Mesenchymal stem cell (in vitro differentiated cells and primary cell): ENCODE measurements around the gene PSMG3.

ENCODE experiments used
- DNase-seq: peaks from one replicate; pipeline ENCODE4 v3.0.0-alpha.2; 2013
- H2AFZ ChIP-seq: one replicate; pipeline ENCODE4 v1.6.1; 2013; ENCODE audit warnings: low read depth, mild to moderate bottlenecking, control low read depth, inconsistent platforms, low read length, moderate library complexity
- H2AK5ac ChIP-seq: 2 replicates; pipeline ENCODE4 v1.6.1; 2013; ENCODE audit warnings: low read length, moderate library complexity, mild to moderate bottlenecking, inconsistent platforms; ENCODE audit not compliant: severe bottlenecking
- H2BK120ac ChIP-seq: one replicate; pipeline ENCODE4 v1.6.1; 2013; ENCODE audit warnings: low read depth, mild to moderate bottlenecking, inconsistent platforms, low read length, moderate library complexity
- H2BK12ac ChIP-seq, 2 experiments: one replicate each; pipeline ENCODE4 v1.6.1; 2013; ENCODE audit warnings: inconsistent platforms in 2 of 2, low read length in 2 of 2, mild to moderate bottlenecking in 2 of 2, moderate library complexity in 2 of 2, control low read depth in 1 of 2
- H2BK15ac ChIP-seq: one replicate; pipeline ENCODE4 v1.6.1; 2013; ENCODE audit warnings: mild to moderate bottlenecking, low read depth, inconsistent platforms; ENCODE audit not compliant: poor library complexity, severe bottlenecking
- H2BK5ac ChIP-seq: 2 replicates; pipeline ENCODE4 v1.6.1; 2013; ENCODE audit warnings: low read depth, mild to moderate bottlenecking, low read length, control low read depth, inconsistent platforms; ENCODE audit not compliant: poor library complexity, severe bottlenecking
- H3K14ac ChIP-seq, 2 experiments: one replicate each; pipeline ENCODE4 v1.6.1; 2013; ENCODE audit warnings: inconsistent platforms in 2 of 2, low read length in 2 of 2, control low read depth in 1 of 2, mild to moderate bottlenecking in 1 of 2, moderate library complexity in 1 of 2
- H3K18ac ChIP-seq, 2 experiments: one replicate each; pipeline ENCODE4 v1.6.1; 2013; ENCODE audit warnings: inconsistent platforms in 2 of 2, low read length in 2 of 2, control low read depth in 1 of 2, low read depth in 1 of 2, mild to moderate bottlenecking in 1 of 2
- H3K23ac ChIP-seq, 2 experiments: one replicate each; pipeline ENCODE4 v1.6.1; 2013; ENCODE audit warnings: inconsistent platforms in 2 of 2, low read length in 2 of 2, mild to moderate bottlenecking in 2 of 2, moderate library complexity in 2 of 2, control low read depth in 1 of 2
- H3K27ac ChIP-seq: 2 replicates; pipeline ENCODE4 v1.5.1; 2013; ENCODE audit warnings: mild to moderate bottlenecking, moderate library complexity, low read length, control low read depth, inconsistent platforms; ENCODE audit not compliant: poor library complexity, severe bottlenecking
- H3K27me3 ChIP-seq, 2 experiments: 2 replicates each; pipeline versions ENCODE4 v1.6.1 to v1.7.0; 2013; ENCODE audit warnings: low read length in 2 of 2, mild to moderate bottlenecking in 2 of 2, moderate library complexity in 2 of 2, control low read depth in 1 of 2, inconsistent platforms in 1 of 2; ENCODE audit not compliant: control insufficient read depth in 1 of 2, insufficient read depth in 1 of 2
- H3K36me3 ChIP-seq, 2 experiments: 2 replicates each; pipeline versions ENCODE4 v1.6.1 to v1.7.0; 2013; ENCODE audit warnings: low read length in 2 of 2, control low read depth in 1 of 2, inconsistent platforms in 1 of 2, low read depth in 1 of 2, mild to moderate bottlenecking in 1 of 2; ENCODE audit not compliant: insufficient read depth in 2 of 2, control insufficient read depth in 1 of 2
- H3K4ac ChIP-seq, 2 experiments: one replicate each; pipeline ENCODE4 v1.6.1; 2013; ENCODE audit warnings: inconsistent platforms in 2 of 2, low read length in 2 of 2, mild to moderate bottlenecking in 2 of 2, moderate library complexity in 2 of 2, control low read depth in 1 of 2, low read depth in 1 of 2
- H3K4me1 ChIP-seq: 2 replicates; pipeline ENCODE4 v1.6.1; 2013; ENCODE audit warnings: low read depth, low read length, control low read depth; ENCODE audit not compliant: control insufficient read depth, insufficient read depth
- H3K4me2 ChIP-seq: 2 replicates; pipeline ENCODE4 v1.6.1; 2013; ENCODE audit warnings: low read length, mild to moderate bottlenecking, inconsistent platforms; ENCODE audit not compliant: poor library complexity, severe bottlenecking
- H3K4me3 ChIP-seq, 2 experiments: 2 replicates each; pipeline versions ENCODE4 v1.5.1 to v1.7.0; 2013; ENCODE audit warnings: low read length in 2 of 2, mild to moderate bottlenecking in 2 of 2, control low read depth in 1 of 2, low read depth in 1 of 2; ENCODE audit not compliant: insufficient read depth in 1 of 2
- H3K79me1 ChIP-seq: replicated peaks from 2 replicates; pipeline ENCODE4 v1.6.1; 2013; ENCODE audit warnings: mild to moderate bottlenecking, control low read depth, low read length, inconsistent platforms; ENCODE audit not compliant: poor library complexity, severe bottlenecking
- H3K9ac ChIP-seq: 2 replicates; pipeline ENCODE4 v1.7.0; 2013; ENCODE audit warnings: mild to moderate bottlenecking, low read length, moderate library complexity
- H3K9me3 ChIP-seq: 2 replicates; pipeline ENCODE4 v1.7.0; 2013; ENCODE audit warnings: mild to moderate bottlenecking, low read length; ENCODE audit not compliant: control insufficient read depth
- H4K8ac ChIP-seq: one replicate; pipeline ENCODE4 v1.6.1; 2013; ENCODE audit warnings: inconsistent platforms, mild to moderate bottlenecking, low read length, moderate library complexity
- H4K91ac ChIP-seq: one replicate; pipeline ENCODE4 v1.6.1; 2013; ENCODE audit warnings: mild to moderate bottlenecking, low read length, inconsistent platforms
- WGBS: methylation state at CpG from one replicate; pipeline ENCODE4 v1.1.7; 2013; ENCODE audit warnings: mixed read lengths; 5-methylcytosine and 5-hydroxymethylcytosine counted together

The PSMG3 gene

GRCh38 chr7:1559626-1560590 lies 9.9 kb downstream of the PSMG3 start:
- no peak for DNase-seq
- no peak overlapping the region for H2AFZ ChIP-seq
- H3K4me2 ChIP-seq = no peak overlapping the region
- H2BK15ac ChIP-seq = no peak overlapping the region
- no peak overlapping the region for H3K27ac ChIP-seq
- no peak overlapping the region for H3K4me3 ChIP-seq
- H3K9ac ChIP-seq = no peak overlapping the region
- H2BK12ac ChIP-seq = peak overlapping the region in 1 of 2 experiments; percentile 34
- H3K36me3 ChIP-seq = peaks cover 0 to 7% of the 10 kb centered on the region in 2 experiments
- peak overlapping the region; percentile 18 for H4K91ac ChIP-seq
- peak overlapping the region in 1 of 2 experiments; percentile 44 for H3K18ac ChIP-seq
- H4K8ac ChIP-seq = no peak overlapping the region
- H3K14ac ChIP-seq = peak overlapping the region in 1 of 2 experiments; percentile 58
- peaks cover 37% of the 10 kb centered on the region for H3K4me1 ChIP-seq
- H3K79me1 ChIP-seq = no peaks in the 10 kb centered on the region
- no peaks in the 10 kb centered on the region for H3K9me3 ChIP-seq
- H3K4ac ChIP-seq = no peak overlapping the region
- H2BK5ac ChIP-seq = no peak overlapping the region
- no peak overlapping the region for H3K23ac ChIP-seq
- H2BK120ac ChIP-seq = no peak overlapping the region
- 87% methylated on average over 24 of the region's 28 CpGs for WGBS
- peak overlapping the region; percentile 85 for H2AK5ac ChIP-seq
- H3K27me3 ChIP-seq = peaks cover 0 to 6% of the 10 kb centered on the region in 2 experiments

- H2AK5ac ChIP-seq = peak overlapping the region; percentile 75
- H4K91ac ChIP-seq = peak overlapping the region; percentile 34
- H3K4me3 ChIP-seq = no peak overlapping the region
- H4K8ac ChIP-seq = peak overlapping the region; percentile 66
- no peaks in the 10 kb centered on the region for H3K79me1 ChIP-seq
- H3K18ac ChIP-seq = no peak overlapping the region
- no peak overlapping the region for H2AFZ ChIP-seq
- peaks cover 41% of the 10 kb centered on the region for H3K4me1 ChIP-seq
- H3K14ac ChIP-seq = peak overlapping the region in 1 of 2 experiments; percentile 39
- H3K4ac ChIP-seq = no peak overlapping the region
- no peak overlapping the region for H3K23ac ChIP-seq
- peaks cover 0 to 6% of the 10 kb centered on the region in 2 experiments for H3K36me3 ChIP-seq
- peak overlapping the region in 1 of 2 experiments; percentile 71 for H2BK12ac ChIP-seq
- no peak overlapping the region for H2BK120ac ChIP-seq
- H3K9ac ChIP-seq = no peak overlapping the region
- DNase-seq = no peak
- 97% methylated on average over 31 of the region's 32 CpGs for WGBS
- no peak overlapping the region for H2BK15ac ChIP-seq
- peaks cover 0 to 10% of the 10 kb centered on the region in 2 experiments for H3K27me3 ChIP-seq
- no peaks in the 10 kb centered on the region for H3K9me3 ChIP-seq
- no peak overlapping the region for H3K27ac ChIP-seq
- H3K4me2 ChIP-seq = no peak overlapping the region
- H2BK5ac ChIP-seq = no peak overlapping the region
Observed at GRCh38 chr7:1558841-1559625, 10.8 kb downstream of the PSMG3 start.

- DNase-seq = peak; percentile 35
- Histone ChIP-seq H2AK5ac (peak overlapping the region; percentile 75), H3K4me3 (no peak overlapping the region), H2BK12ac (peak overlapping the region in 1 of 2 experiments; percentile 64), H3K36me3 (peaks cover 0 to 4% of the 10 kb centered on the region in 2 experiments), H4K91ac (peak overlapping the region; percentile 50), H2BK120ac (no peak overlapping the region), H3K9ac (no peak overlapping the region), H2BK5ac (no peak overlapping the region), H3K23ac (no peak overlapping the region), H2BK15ac (no peak overlapping the region), H3K27me3 (peaks cover 0 to 10% of the 10 kb centered on the region in 2 experiments), H3K79me1 (no peaks in the 10 kb centered on the region), H3K27ac (no peak overlapping the region), H2AFZ (no peak overlapping the region), H4K8ac (peak overlapping the region; percentile 64), H3K4me1 (peaks cover 43% of the 10 kb centered on the region), H3K4ac (peak overlapping the region in 1 of 2 experiments; percentile 14), H3K18ac (no peak overlapping the region), H3K9me3 (no peaks in the 10 kb centered on the region), H3K14ac (no peak overlapping the region), H3K4me2 (no peak overlapping the region)
- 62% methylated on average over 24 of the region's 24 CpGs for WGBS
Observed at GRCh38 chr7:1558181-1558811, 11.5 kb downstream of the PSMG3 start.
